HCT116 (cell line): Measurements from ENCODE around the gene DDAH1.

Experiments
- CEBPB ChIP-seq: IDR thresholded peaks from 2 replicates; pipeline ENCODE4 v1.6.1; 2012; ENCODE audit warnings: low read depth
- CTCF ChIP-seq, 3 experiments: fragments of 200-600 bp in 1 of 3; sonication (generic) in 1 of 3; IDR thresholded peaks in 2 of 3; conservative IDR thresholded peaks in 1 of 3; 2 replicates each; pipeline ENCODE4 v1.5.1; 2012 to 2017; ENCODE audit warnings: low read depth in 2 of 3, low read length in 2 of 3, antibody characterized with exemption in 1 of 3, borderline replicate concordance in 1 of 3, control low read depth in 1 of 3, mild to moderate bottlenecking in 1 of 3, mixed read lengths in 1 of 3, mixed run types in 1 of 3, moderate library complexity in 1 of 3; ENCODE audit not compliant: insufficient read depth in 1 of 3
- EGR1 ChIP-seq: IDR thresholded peaks from 2 replicates; pipeline ENCODE4 v1.6.1; 2012; ENCODE audit warnings: low read depth
- EZH2 ChIP-seq: fragments of 200-600 bp; sonication (generic); IDR thresholded peaks from 2 replicates; pipeline ENCODE4 v1.6.1; 2017; ENCODE audit warnings: antibody characterized with exemption, mixed run types
- EZH2phosphoT487 ChIP-seq: fragments of 200-600 bp; IDR thresholded peaks from 2 replicates; pipeline ENCODE4 v1.6.1; 2018; ENCODE audit warnings: antibody characterized with exemption, borderline replicate concordance
- POLR2A ChIP-seq: IDR thresholded peaks from 2 replicates; pipeline ENCODE4 v1.7.0; 2011; ENCODE audit warnings: borderline replicate concordance; ENCODE audit not compliant: insufficient read depth, insufficient read length; ENCODE audit errors: extremely low read depth
- POLR2AphosphoS5 ChIP-seq: IDR thresholded peaks from 2 replicates; pipeline ENCODE4 v1.6.1; 2011; ENCODE audit warnings: mild to moderate bottlenecking, low read depth, low read length, moderate library complexity
- SRF ChIP-seq: IDR thresholded peaks from 2 replicates; pipeline ENCODE4 v1.6.1; 2012; ENCODE audit warnings: low read depth
- TCF7L2 ChIP-seq: IDR thresholded peaks from 2 replicates; pipeline ENCODE4 v1.7.0; 2011; ENCODE audit warnings: borderline replicate concordance, inconsistent platforms; ENCODE audit not compliant: insufficient read depth, insufficient read length; ENCODE audit errors: extremely low read depth
- YY1 ChIP-seq: IDR thresholded peaks from 2 replicates; pipeline ENCODE4 v1.6.1; 2011; ENCODE audit warnings: low read length, low read depth, moderate library complexity, mild to moderate bottlenecking; ENCODE audit not compliant: insufficient replicate concordance; ENCODE audit errors: extremely low read depth
- ZFX ChIP-seq: fragments of 450-650 bp; IDR thresholded peaks from 2 replicates; pipeline ENCODE4 v1.6.1; 2017
- ZNF274 ChIP-seq: fragments of 200-500 bp; sonication (Bioruptor generic); IDR thresholded peaks from 2 replicates; pipeline ENCODE4 v1.6.1; 2014; ENCODE audit warnings: mild to moderate bottlenecking, low read depth, low read length, inconsistent platforms
- TF ChIP-seq, protein P1 (sequence below): IDR thresholded peaks from 2 replicates; pipeline ENCODE4 v1.6.1; 2012; ENCODE audit warnings: low read depth
- TF ChIP-seq, protein P2 (sequence below): IDR thresholded peaks from 2 replicates; pipeline ENCODE4 v1.6.1; 2012

- TF ChIP-seq EZH2phosphoT487 (no peak), POLR2A (no peak), POLR2AphosphoS5 (no peak), CTCF (IDR thresholded peaks at IDR 0.05 in 2 of 3, conservative IDR thresholded peaks at IDR 0.05 in 1 of 3; ENCODE audit: borderline replicate concordance in 1 of 3, insufficient read depth in 1 of 3, low read depth in 2 of 3, low read length in 2 of 3) (no peak), SRF (no peak), CEBPB (no peak), ZNF274 (no peak), EZH2 (no peak), ZFX (no peak), YY1 (no peak), EGR1 (no peak), TCF7L2 (no peak)
- TF ChIP-seq, protein P1, sequence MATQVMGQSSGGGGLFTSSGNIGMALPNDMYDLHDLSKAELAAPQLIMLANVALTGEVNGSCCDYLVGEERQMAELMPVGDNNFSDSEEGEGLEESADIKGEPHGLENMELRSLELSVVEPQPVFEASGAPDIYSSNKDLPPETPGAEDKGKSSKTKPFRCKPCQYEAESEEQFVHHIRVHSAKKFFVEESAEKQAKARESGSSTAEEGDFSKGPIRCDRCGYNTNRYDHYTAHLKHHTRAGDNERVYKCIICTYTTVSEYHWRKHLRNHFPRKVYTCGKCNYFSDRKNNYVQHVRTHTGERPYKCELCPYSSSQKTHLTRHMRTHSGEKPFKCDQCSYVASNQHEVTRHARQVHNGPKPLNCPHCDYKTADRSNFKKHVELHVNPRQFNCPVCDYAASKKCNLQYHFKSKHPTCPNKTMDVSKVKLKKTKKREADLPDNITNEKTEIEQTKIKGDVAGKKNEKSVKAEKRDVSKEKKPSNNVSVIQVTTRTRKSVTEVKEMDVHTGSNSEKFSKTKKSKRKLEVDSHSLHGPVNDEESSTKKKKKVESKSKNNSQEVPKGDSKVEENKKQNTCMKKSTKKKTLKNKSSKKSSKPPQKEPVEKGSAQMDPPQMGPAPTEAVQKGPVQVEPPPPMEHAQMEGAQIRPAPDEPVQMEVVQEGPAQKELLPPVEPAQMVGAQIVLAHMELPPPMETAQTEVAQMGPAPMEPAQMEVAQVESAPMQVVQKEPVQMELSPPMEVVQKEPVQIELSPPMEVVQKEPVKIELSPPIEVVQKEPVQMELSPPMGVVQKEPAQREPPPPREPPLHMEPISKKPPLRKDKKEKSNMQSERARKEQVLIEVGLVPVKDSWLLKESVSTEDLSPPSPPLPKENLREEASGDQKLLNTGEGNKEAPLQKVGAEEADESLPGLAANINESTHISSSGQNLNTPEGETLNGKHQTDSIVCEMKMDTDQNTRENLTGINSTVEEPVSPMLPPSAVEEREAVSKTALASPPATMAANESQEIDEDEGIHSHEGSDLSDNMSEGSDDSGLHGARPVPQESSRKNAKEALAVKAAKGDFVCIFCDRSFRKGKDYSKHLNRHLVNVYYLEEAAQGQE, result no peak
- TF ChIP-seq, protein P2, sequence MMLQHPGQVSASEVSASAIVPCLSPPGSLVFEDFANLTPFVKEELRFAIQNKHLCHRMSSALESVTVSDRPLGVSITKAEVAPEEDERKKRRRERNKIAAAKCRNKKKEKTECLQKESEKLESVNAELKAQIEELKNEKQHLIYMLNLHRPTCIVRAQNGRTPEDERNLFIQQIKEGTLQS, result no peak
These were observed 134.7 kb downstream of the DDAH1 start for GRCh38 chr1:85330214-85330631.
